ENCODE data around the gene RCAN2.

DNA sequence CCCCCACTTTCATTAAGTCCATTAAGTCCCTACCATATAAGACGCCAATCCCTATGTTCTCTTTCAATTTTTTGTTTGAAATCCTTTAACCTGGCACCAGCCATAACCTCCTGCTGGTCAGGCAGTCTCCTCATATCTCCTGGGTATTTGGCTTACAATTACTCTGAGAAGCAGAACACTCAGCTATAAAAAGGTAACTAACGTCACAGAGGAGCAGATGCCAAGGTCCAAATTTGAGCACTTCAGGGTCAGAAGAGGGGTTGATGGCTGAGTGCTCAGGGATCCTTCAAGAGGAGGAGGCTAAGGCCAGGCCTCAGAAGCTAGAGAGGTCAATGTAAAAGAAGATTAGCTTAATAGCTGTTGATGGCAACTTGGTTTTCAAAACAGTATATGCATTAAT, 22.3 kb upstream of the RCAN2 start:
- no peak for TF ChIP-seq POLR2A (IDR thresholded peaks at IDR 0.05; ENCODE audit: low read depth, low read length)
- no peak for TF ChIP-seq TAF1 (IDR thresholded peaks at IDR 0.05; ENCODE audit: low read depth, low read length)

All from GM12891 (cell line).